HTERT RPE-1 (cell line): Measurements from ENCODE around the gene DZIP3.
"Not testable (repeated sequence)": the region's sequence is repeated elsewhere in the genome, so short reads cannot be mapped to it uniquely, and the experiment has no call there.

Experiments used
- in situ Hi-C: fragments of 300-500 bp; cut with MboI; formaldehyde crosslinking; loops from 4 replicates; pipeline ENCODE4 v1.14.3; 2020; ENCODE audit warnings: low sequenced_read_pairs

DZIP3 gene

DNA sequence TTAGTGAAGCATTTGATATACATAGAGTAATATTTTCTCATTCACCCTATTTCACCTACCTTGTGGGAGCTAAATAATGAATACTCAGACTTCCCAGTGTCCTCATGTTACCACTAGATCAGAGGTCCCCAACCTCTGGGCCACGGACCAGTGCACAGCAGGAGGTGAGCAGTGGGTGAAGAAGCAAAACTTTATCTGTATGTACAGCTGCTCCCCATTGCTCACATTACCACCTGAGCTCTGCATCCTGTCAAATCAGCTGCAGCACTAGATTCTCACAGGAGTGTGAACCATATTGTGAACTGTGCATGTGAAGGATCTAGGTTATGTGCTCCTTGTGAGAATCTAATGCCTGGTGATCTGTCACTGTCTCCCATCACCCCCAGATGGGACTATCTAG is 88.3 kb downstream of the DZIP3 start:
- in situ Hi-C loops, result no loop called here

- in situ Hi-C loops, result not testable (repeated sequence)
These were observed 102.8 kb downstream of the DZIP3 start for GRCh38 chr3:108692286-108692685.

- in situ Hi-C loops, result no loop called here
These were observed 108.9 kb downstream of the DZIP3 start for GRCh38 chr3:108698461-108698860.

- in situ Hi-C loops, result no loop called here
These were observed 115.5 kb downstream of the DZIP3 start for GRCh38 chr3:108705045-108705444.

DNA sequence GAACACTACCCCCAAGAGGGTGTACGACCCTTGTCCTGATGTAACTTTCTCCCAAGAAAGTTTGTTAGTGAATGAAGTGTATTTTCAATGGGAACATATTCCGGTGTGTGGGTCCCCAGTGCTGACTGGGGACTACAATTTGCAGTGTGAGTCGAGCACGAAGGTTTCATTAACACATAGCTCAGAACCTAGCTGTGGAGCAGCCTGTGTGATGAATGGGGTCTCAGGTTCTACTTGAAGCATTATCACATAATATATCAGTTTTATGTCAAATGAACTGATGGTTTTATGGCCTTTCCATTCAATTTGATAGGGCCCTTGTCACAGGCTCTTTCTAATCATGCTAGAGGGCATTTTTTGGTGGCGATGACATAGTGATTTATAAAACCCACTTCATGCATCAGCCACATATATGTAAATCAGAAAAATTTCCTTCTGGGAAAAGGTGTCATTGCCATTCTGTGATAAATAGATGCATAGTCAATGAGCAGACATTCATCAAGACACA is 123.5 kb downstream of the DZIP3 start:
- in situ Hi-C loops, result no loop called here

DNA sequence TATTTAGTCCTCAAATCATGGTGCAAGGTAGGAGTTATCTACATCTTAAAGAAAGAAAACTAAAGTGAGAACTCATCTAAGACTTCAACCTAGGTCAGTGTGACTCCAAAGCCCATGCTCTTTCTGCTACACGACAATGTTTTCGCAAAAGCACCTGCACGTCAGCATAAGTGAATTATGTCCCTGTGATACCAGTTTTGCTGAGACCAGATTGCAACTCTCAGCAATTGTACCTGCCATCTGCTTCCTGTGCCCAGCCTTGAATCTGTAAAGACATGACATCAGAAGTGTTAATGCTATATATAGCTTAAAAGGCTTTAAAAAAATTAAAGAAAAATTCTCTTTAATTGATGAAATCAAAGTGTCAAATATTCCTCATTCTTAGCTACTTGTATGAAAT is 124.3 kb downstream of the DZIP3 start:
- in situ Hi-C loops, result no loop called here

DNA sequence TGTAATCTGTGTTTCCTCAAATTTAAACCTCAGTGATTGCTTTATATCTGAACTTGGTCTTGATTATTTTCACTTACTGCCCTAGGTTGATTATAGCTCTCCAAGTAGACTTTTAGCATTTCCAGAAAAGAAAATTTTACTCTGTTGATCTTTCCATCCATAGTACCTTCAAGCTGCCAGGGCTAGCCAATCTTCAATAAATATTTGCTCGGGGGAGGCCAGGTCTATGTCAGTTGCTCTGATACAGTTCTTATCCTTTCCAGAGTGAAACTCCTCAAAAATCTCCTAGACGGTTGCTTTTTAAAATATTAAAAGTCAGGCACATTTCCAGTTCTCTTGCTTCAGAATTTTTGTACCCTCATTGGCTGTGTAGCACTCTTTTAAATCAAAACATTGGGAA is 128.9 kb downstream of the DZIP3 start:
- in situ Hi-C loops, result no loop called here

DNA sequence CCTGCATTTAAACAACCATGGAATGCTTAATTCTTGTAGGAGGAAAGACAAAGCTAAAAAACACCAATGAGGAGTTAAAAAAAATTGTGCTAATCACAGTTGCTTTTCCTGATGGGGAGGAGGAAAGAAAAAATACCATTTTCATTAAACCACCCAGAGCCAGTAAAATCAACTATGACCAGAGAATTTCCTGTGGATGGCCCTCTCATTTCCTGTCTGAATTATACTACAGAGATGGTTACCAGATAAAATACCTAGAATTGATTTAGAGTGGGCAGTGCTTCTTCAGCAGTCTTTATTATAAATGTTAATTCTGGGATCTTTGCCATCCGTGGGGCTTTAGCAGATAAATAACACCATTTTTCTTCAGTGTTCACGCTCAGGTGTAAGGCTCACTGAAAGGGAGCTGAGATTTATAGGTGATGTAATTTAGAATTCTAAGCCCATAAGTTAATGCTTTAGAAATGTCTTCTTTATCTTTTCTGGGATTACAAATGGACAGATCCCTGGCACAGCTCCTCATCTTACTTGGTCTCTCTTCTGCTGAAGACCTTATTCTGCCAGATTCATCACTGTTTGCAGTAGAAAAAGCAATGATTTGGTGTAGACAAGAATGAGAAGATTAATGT is 129.8 kb downstream of the DZIP3 start:
- in situ Hi-C loops, result no loop called here

GRCh38 chr3:108722724-108723123 is 133.2 kb downstream of the DZIP3 start:
- in situ Hi-C loops, result no loop called here

GRCh38 chr3:108724101-108724500 is 134.6 kb downstream of the DZIP3 start:
- in situ Hi-C loops, result no loop called here

DNA sequence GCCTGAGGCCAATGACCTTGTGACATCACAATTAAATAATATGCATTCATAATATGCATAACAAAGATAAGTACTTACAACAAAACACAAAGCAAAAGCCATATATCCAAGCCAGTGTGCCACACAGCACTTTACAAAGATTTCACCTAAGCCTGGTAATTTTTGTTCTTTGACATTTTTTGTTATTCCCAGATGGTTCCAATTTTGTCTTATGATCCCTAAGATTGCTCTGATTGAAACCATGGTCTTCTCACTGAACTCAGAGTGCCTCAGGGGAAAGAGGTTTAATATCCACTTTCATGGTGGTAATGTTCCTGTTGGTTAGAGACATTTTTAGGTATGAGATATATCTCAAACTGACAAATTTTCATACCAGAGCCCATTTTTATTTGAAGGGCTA is 138.6 kb downstream of the DZIP3 start:
- in situ Hi-C loops, result no loop called here

DNA sequence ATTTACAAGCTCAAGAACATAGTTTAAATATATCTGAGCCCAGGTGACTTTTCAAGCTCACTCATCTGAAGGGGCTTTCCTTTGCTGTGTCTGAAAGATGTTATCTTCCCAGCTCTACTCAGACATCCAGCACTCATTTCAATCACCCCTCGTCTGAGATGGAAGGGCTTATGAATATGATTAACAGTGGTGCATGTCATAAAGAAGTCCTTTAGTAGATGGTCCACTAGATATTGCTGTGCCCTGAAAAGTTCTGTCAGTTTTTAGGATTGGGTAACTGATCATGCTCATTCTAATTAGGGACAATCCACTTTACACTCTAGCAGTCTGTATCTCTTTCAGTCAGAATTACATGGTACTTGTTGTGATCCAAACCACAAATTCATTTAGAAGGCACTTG is 139.4 kb downstream of the DZIP3 start:
- in situ Hi-C loops, result no loop called here

GRCh38 chr3:108736821-108737220 is 147.3 kb downstream of the DZIP3 start:
- in situ Hi-C loops, result no loop called here

- in situ Hi-C loops, result no loop called here
These were observed 153.4 kb downstream of the DZIP3 start for GRCh38 chr3:108742929-108743328.
